SU-DHL-6 (cell line): Measurements from ENCODE around the gene STX12.

Experiments
- H2AFZ ChIP-seq: fragments of 200-600 bp; sonication (generic); 2 replicates; pipeline ENCODE4 v1.6.1; 2014; ENCODE audit warnings: low read depth, mild to moderate bottlenecking, moderate library complexity, mixed read lengths, antibody characterized with exemption, low read length; ENCODE audit not compliant: severe bottlenecking
- H3F3A ChIP-seq: fragments of 200-600 bp; shearing (Covaris generic); 2 replicates; pipeline ENCODE4 v1.6.0; 2016; ENCODE audit warnings: antibody characterized with exemption, mild to moderate bottlenecking; ENCODE audit not compliant: insufficient read depth
- H3K27ac ChIP-seq: fragments of 200-600 bp; sonication (generic); 2 replicates; pipeline ENCODE4 v1.5.1; 2016; ENCODE audit warnings: low read depth, mild to moderate bottlenecking, low read length, moderate library complexity, mixed read lengths
- H3K27me3 ChIP-seq: fragments of 200-600 bp; sonication (generic), shearing (Covaris generic); 2 replicates; pipeline ENCODE4 v1.6.0; 2014; ENCODE audit warnings: mild to moderate bottlenecking, low read length
- H3K36me3 ChIP-seq: fragments of 200-600 bp; sonication (generic); 2 replicates; pipeline ENCODE4 v1.6.1; 2014; ENCODE audit warnings: mild to moderate bottlenecking, low read length, mixed read lengths
- H3K4me2 ChIP-seq: fragments of 300-600, 200-600 bp; shearing (Covaris generic), sonication (generic); 2 replicates; pipeline ENCODE4 v1.6.0; 2014; ENCODE audit warnings: low read length, low read depth, mild to moderate bottlenecking; ENCODE audit not compliant: poor library complexity, severe bottlenecking
- H3K4me3 ChIP-seq: fragments of 200-600 bp; sonication (generic); 2 replicates; pipeline ENCODE4 v1.5.1; 2014; ENCODE audit warnings: antibody characterized with exemption, low read length, mild to moderate bottlenecking, mixed read lengths; ENCODE audit not compliant: insufficient read depth, poor library complexity, severe bottlenecking
- H3K79me2 ChIP-seq: fragments of 200-600 bp; sonication (generic); 2 replicates; pipeline ENCODE4 v1.6.1; 2014; ENCODE audit warnings: mild to moderate bottlenecking, low read length, moderate library complexity; ENCODE audit not compliant: insufficient read depth
- H3K9ac ChIP-seq: fragments of 200-600 bp; sonication (generic); 2 replicates; pipeline ENCODE4 v1.7.0; 2014; ENCODE audit warnings: mild to moderate bottlenecking, low read length
- H3K9me2 ChIP-seq: fragments of 200-600 bp; sonication (generic); replicated peaks from 2 replicates; pipeline ENCODE4 v1.6.1; 2014; ENCODE audit warnings: low read length; ENCODE audit not compliant: insufficient read depth
- H3K9me3 ChIP-seq: fragments of 200-600 bp; sonication (generic); 2 replicates; pipeline ENCODE4 v1.6.1; 2014; ENCODE audit warnings: low read length, mixed read lengths; ENCODE audit not compliant: insufficient read depth
- H4K20me1 ChIP-seq: fragments of 200-600 bp; sonication (generic); 2 replicates; pipeline ENCODE4 v1.6.1; 2014; ENCODE audit warnings: low read depth, mild to moderate bottlenecking, antibody characterized with exemption, low read length, moderate library complexity, mixed read lengths
- CTCF ChIP-seq: fragments of 200-600 bp; sonication (generic); IDR thresholded peaks from one replicate; pipeline ENCODE4 v1.5.1; 2017; ENCODE audit warnings: antibody characterized with exemption, mild to moderate bottlenecking, low read length, moderate library complexity; ENCODE audit not compliant: insufficient read depth, poor library complexity, severe bottlenecking
- EZH2phosphoT487 ChIP-seq: fragments of 200-600 bp; sonication (generic), shearing (Covaris generic); conservative IDR thresholded peaks from 2 replicates; pipeline ENCODE4 v1.6.1; 2018; ENCODE audit warnings: mild to moderate bottlenecking, antibody characterized with exemption, low read length, moderate library complexity, mixed read lengths

Gene STX12

GRCh38 chr1:27726173-27727044 lies 46.6 kb upstream of the STX12 start:
- Histone ChIP-seq H2AFZ (peak overlapping the region; percentile 88), H3K9me3 (no peaks in the 10 kb centered on the region), H3K4me2 (peak overlapping the region; percentile 97), H3K9me2 (no peaks in the 10 kb centered on the region), H3F3A (peaks cover 5% of the 10 kb centered on the region), H4K20me1 (no peaks in the 10 kb centered on the region), H3K79me2 (peaks cover 6% of the 10 kb centered on the region; the same call in 1 of the 2 replicates), H3K4me3 (peak overlapping the region; percentile 86), H3K27me3 (no peaks in the 10 kb centered on the region), H3K9ac (peak overlapping the region; percentile 83), H3K36me3 (0 out of 2 replicates have a peak, but pooled peaks cover 3% of the 10 kb centered on the region), H3K27ac (peak overlapping the region; percentile 54)
- no peak for TF ChIP-seq EZH2phosphoT487
- TF ChIP-seq CTCF = no peak

GRCh38 chr1:27727126-27727525 lies 45.9 kb upstream of the STX12 start:
- Histone ChIP-seq H3K9me2 (no peaks in the 10 kb centered on the region), H3K27me3 (no peaks in the 10 kb centered on the region), H3K4me2 (peak overlapping the region; percentile 97), H3K36me3 (0 out of 2 replicates have a peak, but pooled peaks cover 3% of the 10 kb centered on the region), H3K9ac (peak overlapping the region; percentile 83; the same call in 1 of the 2 replicates), H3K9me3 (no peaks in the 10 kb centered on the region), H3K79me2 (peaks cover 6% of the 10 kb centered on the region; the same call in 1 of the 2 replicates), H4K20me1 (no peaks in the 10 kb centered on the region), H2AFZ (no peak overlapping the region), H3K27ac (no peak overlapping the region; the same call in 1 of the 2 replicates), H3F3A (peaks cover 5% of the 10 kb centered on the region), H3K4me3 (peak overlapping the region; percentile 86)
- no peak for TF ChIP-seq EZH2phosphoT487
- TF ChIP-seq CTCF = no peak

- no peak overlapping the region for H3K9ac ChIP-seq
- no peak overlapping the region for H2AFZ ChIP-seq
- no peaks in the 10 kb centered on the region; the same call in 1 of the 2 replicates for H3K36me3 ChIP-seq
- no peaks in the 10 kb centered on the region for H3K9me2 ChIP-seq
- no peaks in the 10 kb centered on the region for H4K20me1 ChIP-seq
- H3K9me3 ChIP-seq = no peaks in the 10 kb centered on the region
- H3K4me2 ChIP-seq = no peak overlapping the region
- no peaks in the 10 kb centered on the region for H3F3A ChIP-seq
- H3K4me3 ChIP-seq = no peak overlapping the region
- TF ChIP-seq EZH2phosphoT487 (no peak), CTCF (no peak)
- H3K79me2 ChIP-seq = no peaks in the 10 kb centered on the region
- H3K27ac ChIP-seq = no peak overlapping the region
- no peaks in the 10 kb centered on the region for H3K27me3 ChIP-seq
Measured at GRCh38 chr1:27736252-27736651, 36.8 kb upstream of the STX12 start.
